Hepatocyte (in vitro differentiated cells): ENCODE measurements around the gene PRMT6.

ENCODE experiments used
- CTCF ChIP-seq: fragments of 200-600 bp; sonication (generic); IDR thresholded peaks from 2 replicates; pipeline ENCODE4 v1.5.1; 2016; ENCODE audit warnings: antibody characterized with exemption, mild to moderate bottlenecking; ENCODE audit not compliant: poor library complexity
- EZH2 ChIP-seq: fragments of 200-600 bp; sonication (generic); IDR thresholded peaks from 2 replicates; pipeline ENCODE4 v1.6.1; 2016; ENCODE audit warnings: antibody characterized with exemption, mild to moderate bottlenecking, borderline replicate concordance
- EZH2phosphoT487 ChIP-seq: fragments of 200-600 bp; sonication (generic); IDR thresholded peaks from one replicate; pipeline ENCODE4 v1.6.1; 2018; ENCODE audit warnings: antibody characterized with exemption, mild to moderate bottlenecking, low read depth, moderate library complexity; ENCODE audit not compliant: unreplicated experiment, severe bottlenecking

GRCh38 chr1:107009281-107009680 lies 47.2 kb upstream of the PRMT6 start:
- TF ChIP-seq EZH2 (no peak), CTCF (no peak), EZH2phosphoT487 (no peak)
